ENCODE data around the gene ZNF560. TPM values are rescaled to one million over a fixed set of nuclear protein-coding genes. Genes with fewer than 3 reads are reported as not detected.

The ZNF560 gene
- total and polyA plus RNA-seq, 4 donors: 0.05 to 0.24 TPM; not detected in 2

- H3K4me1 ChIP-seq (ENCODE audit: control insufficient read depth in 5 of 5, insufficient read depth in 5 of 5, low read length in 5 of 5): peaks cover 3 to 18% (median 5%) of the 10 kb centered on the region in 5 donors
- peak; percentile 87 for ATAC-seq (ENCODE audit: insufficient read depth, low FRiP score)
These were observed 62.8 kb downstream of the ZNF560 start, which contains the start of gene ZNF266 for GRCh38 chr19:9435279-9436268. Gene ZNF266 (minus strand): TSS chr19:9435573. CDS start chr19:9420089, 15,484 bp downstream.

GRCh38 chr19:9431475-9431874 is 66.9 kb downstream of the ZNF560 start:
- H3K9me3 ChIP-seq (ENCODE audit: control insufficient read depth in 4 of 4, insufficient read depth in 3 of 4, low read length in 3 of 4): peaks cover 0 to 14% (median 0%) of the 10 kb centered on the region in 4 donors
- TF ChIP-seq, protein P1, sequence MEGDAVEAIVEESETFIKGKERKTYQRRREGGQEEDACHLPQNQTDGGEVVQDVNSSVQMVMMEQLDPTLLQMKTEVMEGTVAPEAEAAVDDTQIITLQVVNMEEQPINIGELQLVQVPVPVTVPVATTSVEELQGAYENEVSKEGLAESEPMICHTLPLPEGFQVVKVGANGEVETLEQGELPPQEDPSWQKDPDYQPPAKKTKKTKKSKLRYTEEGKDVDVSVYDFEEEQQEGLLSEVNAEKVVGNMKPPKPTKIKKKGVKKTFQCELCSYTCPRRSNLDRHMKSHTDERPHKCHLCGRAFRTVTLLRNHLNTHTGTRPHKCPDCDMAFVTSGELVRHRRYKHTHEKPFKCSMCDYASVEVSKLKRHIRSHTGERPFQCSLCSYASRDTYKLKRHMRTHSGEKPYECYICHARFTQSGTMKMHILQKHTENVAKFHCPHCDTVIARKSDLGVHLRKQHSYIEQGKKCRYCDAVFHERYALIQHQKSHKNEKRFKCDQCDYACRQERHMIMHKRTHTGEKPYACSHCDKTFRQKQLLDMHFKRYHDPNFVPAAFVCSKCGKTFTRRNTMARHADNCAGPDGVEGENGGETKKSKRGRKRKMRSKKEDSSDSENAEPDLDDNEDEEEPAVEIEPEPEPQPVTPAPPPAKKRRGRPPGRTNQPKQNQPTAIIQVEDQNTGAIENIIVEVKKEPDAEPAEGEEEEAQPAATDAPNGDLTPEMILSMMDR (IDR thresholded peaks at IDR 0.05; ENCODE audit: control extremely low read depth, extremely low read depth): no peak
- WGBS, 2 donors: 89 to 98% methylated on average over 7 of the region's 7 CpGs
- no peak overlapping the region for H3K27ac ChIP-seq (ENCODE audit: low read depth in 1 of 2, low read length in 1 of 2)
- peak in 2 of 3 donors; percentile 17 to 52 for DNase-seq
- ATAC-seq (ENCODE audit: insufficient read depth, low FRiP score): no peak
- peaks cover 5 to 29% (median 16%) of the 10 kb centered on the region in 4 donors for H3K36me3 ChIP-seq (ENCODE audit: control insufficient read depth in 4 of 4, insufficient read depth in 4 of 4, low read length in 4 of 4)
- H3K4me3 ChIP-seq: no peak overlapping the region
- no peaks in the 10 kb centered on the region for H3K27me3 ChIP-seq (ENCODE audit: control insufficient read depth in 3 of 3, insufficient read depth in 3 of 3, low read length in 2 of 3)
- no peak overlapping the region for H3K9ac ChIP-seq (ENCODE audit: insufficient read depth in 1 of 2, low read length in 2 of 2)
- peaks cover 3 to 18% (median 5%) of the 10 kb centered on the region in 5 donors for H3K4me1 ChIP-seq (ENCODE audit: control insufficient read depth in 5 of 5, insufficient read depth in 5 of 5, low read length in 5 of 5)

More at GRCh38 chr19:9435279-9436268, 62.8 kb downstream of the ZNF560 start, which contains the start of gene ZNF266:
- Histone ChIP-seq H3K27me3 (ENCODE audit: control insufficient read depth in 3 of 3, insufficient read depth in 3 of 3, low read length in 2 of 3) (no peaks in the 10 kb centered on the region), H3K4me3 (peak within 1 kb of the TSS; percentile 80), H3K9me3 (ENCODE audit: control insufficient read depth in 4 of 4, insufficient read depth in 3 of 4, low read length in 3 of 4) (peaks cover 0 to 7% (median 2%) of the 10 kb centered on the region in 4 donors), H3K27ac (ENCODE audit: low read depth in 1 of 2, low read length in 1 of 2) (peak within 1 kb of the TSS; percentile 91 to 96), H3K36me3 (ENCODE audit: control insufficient read depth in 4 of 4, insufficient read depth in 4 of 4, low read length in 4 of 4) (peaks cover 0 to 22% (median 8%) of the 10 kb centered on the region in 4 donors), H3K9ac (ENCODE audit: insufficient read depth in 1 of 2, low read length in 2 of 2) (peak within 1 kb of the TSS; percentile 99 to 100)
- TF ChIP-seq, protein P1 (IDR thresholded peaks at IDR 0.05; ENCODE audit: control extremely low read depth, extremely low read depth): peak; percentile 54
- WGBS, 2 donors: 14 to 15% methylated on average over 56 of the region's 56 CpGs
- peak; percentile 95 to 97 (median 96) for DNase-seq

GRCh38 chr19:9430444-9430843 is 68.0 kb downstream of the ZNF560 start:
- Histone ChIP-seq H3K27me3 (ENCODE audit: control insufficient read depth in 3 of 3, insufficient read depth in 3 of 3, low read length in 2 of 3) (no peaks in the 10 kb centered on the region), H3K4me3 (no peak overlapping the region), H3K9me3 (ENCODE audit: control insufficient read depth in 4 of 4, insufficient read depth in 3 of 4, low read length in 3 of 4) (peaks cover 0 to 21% (median 0%) of the 10 kb centered on the region in 4 donors), H3K36me3 (ENCODE audit: control insufficient read depth in 4 of 4, insufficient read depth in 4 of 4, low read length in 4 of 4) (peaks cover 5 to 37% (median 23%) of the 10 kb centered on the region in 4 donors), H3K4me1 (ENCODE audit: control insufficient read depth in 5 of 5, insufficient read depth in 5 of 5, low read length in 5 of 5) (peaks cover 0 to 10% (median 5%) of the 10 kb centered on the region in 5 donors), H3K9ac (ENCODE audit: insufficient read depth in 1 of 2, low read length in 2 of 2) (no peak overlapping the region), H3K27ac (ENCODE audit: low read depth in 1 of 2, low read length in 1 of 2) (no peak overlapping the region)
- TF ChIP-seq, protein P1 (IDR thresholded peaks at IDR 0.05; ENCODE audit: control extremely low read depth, extremely low read depth): no peak
- DNase-seq: no peak
- ATAC-seq (ENCODE audit: insufficient read depth, low FRiP score): no peak
- WGBS, 2 donors: 95 to 96% methylated on average over 1 of the region's 1 CpG
